C4-2B (cell line): ENCODE measurements around the gene ACBD6.

Experiments used
- ZFX ChIP-seq: fragments of 450-650 bp; IDR thresholded peaks from 2 replicates; pipeline ENCODE4 v1.6.1; 2017
- TF ChIP-seq, protein P1 (sequence below): fragments of 450-650 bp; conservative IDR thresholded peaks from 2 replicates; pipeline ENCODE4 v1.5.1; 2017; ENCODE audit warnings: mild to moderate bottlenecking

DNA sequence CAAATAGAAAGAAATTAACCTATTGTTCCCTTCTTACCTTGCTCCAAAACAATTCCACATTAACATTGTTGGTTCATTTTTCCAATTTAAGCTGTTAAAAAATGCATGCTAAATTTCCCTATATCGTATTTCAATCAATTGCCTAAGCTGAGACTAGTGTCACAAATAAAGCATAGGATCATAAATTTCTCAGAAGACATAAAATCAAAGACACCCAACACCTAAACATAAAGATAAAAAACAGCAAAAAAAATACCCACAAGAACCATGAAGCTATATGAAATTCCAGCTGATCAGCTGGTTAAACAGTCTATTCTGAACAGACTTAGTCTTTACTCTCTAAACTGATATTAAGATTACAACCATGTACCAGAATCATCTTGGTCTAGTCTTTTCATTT lies 32.3 kb downstream of the ACBD6 start:
- TF ChIP-seq, protein P1, sequence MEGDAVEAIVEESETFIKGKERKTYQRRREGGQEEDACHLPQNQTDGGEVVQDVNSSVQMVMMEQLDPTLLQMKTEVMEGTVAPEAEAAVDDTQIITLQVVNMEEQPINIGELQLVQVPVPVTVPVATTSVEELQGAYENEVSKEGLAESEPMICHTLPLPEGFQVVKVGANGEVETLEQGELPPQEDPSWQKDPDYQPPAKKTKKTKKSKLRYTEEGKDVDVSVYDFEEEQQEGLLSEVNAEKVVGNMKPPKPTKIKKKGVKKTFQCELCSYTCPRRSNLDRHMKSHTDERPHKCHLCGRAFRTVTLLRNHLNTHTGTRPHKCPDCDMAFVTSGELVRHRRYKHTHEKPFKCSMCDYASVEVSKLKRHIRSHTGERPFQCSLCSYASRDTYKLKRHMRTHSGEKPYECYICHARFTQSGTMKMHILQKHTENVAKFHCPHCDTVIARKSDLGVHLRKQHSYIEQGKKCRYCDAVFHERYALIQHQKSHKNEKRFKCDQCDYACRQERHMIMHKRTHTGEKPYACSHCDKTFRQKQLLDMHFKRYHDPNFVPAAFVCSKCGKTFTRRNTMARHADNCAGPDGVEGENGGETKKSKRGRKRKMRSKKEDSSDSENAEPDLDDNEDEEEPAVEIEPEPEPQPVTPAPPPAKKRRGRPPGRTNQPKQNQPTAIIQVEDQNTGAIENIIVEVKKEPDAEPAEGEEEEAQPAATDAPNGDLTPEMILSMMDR: no peak
- no peak for TF ChIP-seq ZFX
